ENCODE results near the gene TSNAXIP1.
"Not testable (repeated sequence)": the region's sequence is repeated elsewhere in the genome, so short reads cannot be mapped to it uniquely, and the experiment has no call there.

Gene TSNAXIP1

DNA sequence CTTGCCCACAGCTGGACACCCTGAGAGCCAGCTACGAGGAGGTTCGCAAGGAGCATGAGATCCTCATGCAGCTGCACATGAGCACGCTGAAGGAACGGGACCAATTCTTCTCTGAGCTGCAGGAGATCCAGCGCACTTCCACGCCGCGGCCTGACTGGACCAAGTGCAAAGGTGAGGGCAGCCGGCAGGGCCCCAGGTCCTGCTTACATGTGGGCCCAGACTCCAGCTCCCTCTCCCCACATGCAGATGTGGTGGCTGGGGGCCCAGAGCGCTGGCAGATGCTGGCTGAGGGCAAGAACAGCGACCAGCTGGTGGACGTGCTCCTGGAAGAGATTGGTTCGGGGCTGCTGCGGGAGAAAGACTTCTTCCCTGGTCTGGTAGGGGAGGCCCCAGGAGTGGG, 19.2 kb downstream of the TSNAXIP1 start:
- DNase-seq (ENCODE audit: low spot score in 2 of 2) (no peak), ATAC-seq (replicated peaks; ENCODE audit: extremely low read depth, poor library complexity, severe bottlenecking) (no peak)
- Mint-ChIP-seq H3K36me3 (ENCODE audit: insufficient read depth) (peaks cover 3% of the 10 kb centered on the region), H3K27ac (ENCODE audit: low read depth) (no peak overlapping the region), H3K9me3 (no peaks in the 10 kb centered on the region), H3K4me1 (no peaks in the 10 kb centered on the region), H3K27me3 (no peaks in the 10 kb centered on the region), H3K4me3 (no peak overlapping the region)

GRCh38 chr16:67828651-67829050, 22.0 kb downstream of the TSNAXIP1 start:
- Mint-ChIP-seq H3K27me3 (no peaks in the 10 kb centered on the region), H3K9me3 (no peaks in the 10 kb centered on the region), H3K36me3 (ENCODE audit: insufficient read depth) (peaks cover 8% of the 10 kb centered on the region), H3K4me1 (peaks cover 16% of the 10 kb centered on the region), H3K27ac (ENCODE audit: low read depth) (no peak overlapping the region), H3K4me3 (no peak overlapping the region)
- DNase-seq (ENCODE audit: low spot score in 2 of 2) (no peak), ATAC-seq (replicated peaks; ENCODE audit: extremely low read depth, poor library complexity, severe bottlenecking) (no peak)

GRCh38 chr16:67833030-67833414, 26.3 kb downstream of the TSNAXIP1 start:
- Mint-ChIP-seq H3K36me3 (ENCODE audit: insufficient read depth) (peaks cover 11% of the 10 kb centered on the region), H3K4me1 (peaks cover 19% of the 10 kb centered on the region), H3K27ac (ENCODE audit: low read depth) (peak overlapping the region; percentile 83), H3K4me3 (peak overlapping the region; percentile 97), H3K9me3 (no peaks in the 10 kb centered on the region), H3K27me3 (no peaks in the 10 kb centered on the region)
- no peak for ATAC-seq (replicated peaks; ENCODE audit: extremely low read depth, poor library complexity, severe bottlenecking)
- DNase-seq (ENCODE audit: low spot score in 2 of 2): no peak

- Mint-ChIP-seq H3K27me3 (no peaks in the 10 kb centered on the region), H3K9me3 (no peaks in the 10 kb centered on the region), H3K36me3 (ENCODE audit: insufficient read depth) (peaks cover 10% of the 10 kb centered on the region), H3K4me1 (peaks cover 19% of the 10 kb centered on the region), H3K4me3 (peak overlapping the region; percentile 97), H3K27ac (ENCODE audit: low read depth) (peak overlapping the region; percentile 83)
- peak; percentile 98 for ATAC-seq (replicated peaks; ENCODE audit: extremely low read depth, poor library complexity, severe bottlenecking)
- peak; percentile 91 to 97 for DNase-seq (ENCODE audit: low spot score in 2 of 2)
These were observed 26.9 kb downstream of the TSNAXIP1 start for GRCh38 chr16:67833415-67834241.

GRCh38 chr16:67834242-67834614, 27.5 kb downstream of the TSNAXIP1 start:
- H3K36me3 Mint-ChIP-seq (ENCODE audit: insufficient read depth): peaks cover 10% of the 10 kb centered on the region
- H3K27me3 Mint-ChIP-seq: no peaks in the 10 kb centered on the region
- no peak for DNase-seq (ENCODE audit: low spot score in 2 of 2)
- H3K9me3 Mint-ChIP-seq: no peaks in the 10 kb centered on the region
- no peak for ATAC-seq (replicated peaks; ENCODE audit: extremely low read depth, poor library complexity, severe bottlenecking)
- H3K4me1 Mint-ChIP-seq: peaks cover 19% of the 10 kb centered on the region
- H3K4me3 Mint-ChIP-seq: peak overlapping the region; percentile 97
- H3K27ac Mint-ChIP-seq (ENCODE audit: low read depth): peak overlapping the region; percentile 83

DNA sequence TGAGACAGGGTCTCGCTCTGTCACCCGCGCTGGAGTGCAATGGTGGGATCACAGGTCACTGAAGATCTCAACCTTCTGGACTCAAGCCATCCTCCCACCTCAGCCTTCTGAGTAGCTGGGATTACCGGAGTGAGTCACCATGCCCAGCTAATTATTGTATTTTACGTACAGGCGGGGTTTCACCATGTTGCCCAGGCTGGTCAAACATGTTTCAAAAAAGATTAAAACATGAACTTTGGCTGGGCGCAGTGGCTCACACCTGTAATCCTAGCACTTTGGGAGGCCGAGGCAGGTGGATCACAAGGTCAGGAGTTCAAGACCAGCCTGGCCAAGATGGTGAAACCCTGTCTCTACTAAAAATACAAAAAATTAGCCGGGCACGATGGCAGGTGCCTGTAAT, 30.5 kb downstream of the TSNAXIP1 start:
- H3K9me3 Mint-ChIP-seq; H3K36me3 Mint-ChIP-seq (ENCODE audit: insufficient read depth); H3K27ac Mint-ChIP-seq (ENCODE audit: low read depth); ATAC-seq (replicated peaks; ENCODE audit: extremely low read depth, poor library complexity, severe bottlenecking); DNase-seq (ENCODE audit: low spot score in 2 of 2); H3K27me3 Mint-ChIP-seq; H3K4me3 Mint-ChIP-seq: not testable (repeated sequence)
- H3K4me1 Mint-ChIP-seq: peaks cover 17% of the 10 kb centered on the region

DNA sequence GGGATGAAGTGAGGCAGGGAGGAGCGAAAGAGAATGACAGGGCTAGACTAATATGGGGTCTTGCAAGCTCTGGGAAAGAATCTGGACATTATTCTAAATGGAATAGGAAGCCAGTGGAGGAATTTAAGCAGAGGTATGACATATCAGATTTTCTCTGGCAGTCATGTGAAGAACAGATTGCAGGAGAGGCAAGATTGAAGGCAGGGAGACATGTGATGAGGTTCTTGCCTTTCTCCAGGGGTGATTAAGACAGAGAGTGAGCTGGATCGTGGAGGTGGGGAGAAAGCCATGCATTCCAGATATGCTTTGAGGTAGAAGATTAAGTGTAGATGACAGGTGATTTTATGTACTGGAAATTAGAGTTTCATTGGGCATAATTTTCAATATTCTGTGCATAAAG, 31.1 kb downstream of the TSNAXIP1 start:
- Mint-ChIP-seq H3K9me3 (no peaks in the 10 kb centered on the region), H3K27ac (ENCODE audit: low read depth) (no peak overlapping the region), H3K27me3 (no peaks in the 10 kb centered on the region), H3K4me1 (peaks cover 13% of the 10 kb centered on the region), H3K36me3 (ENCODE audit: insufficient read depth) (peaks cover 12% of the 10 kb centered on the region), H3K4me3 (no peak overlapping the region)
- DNase-seq (ENCODE audit: low spot score in 2 of 2): no peak
- ATAC-seq (replicated peaks; ENCODE audit: extremely low read depth, poor library complexity, severe bottlenecking): no peak

- Mint-ChIP-seq H3K4me3 (peak overlapping the region; percentile 86), H3K27ac (ENCODE audit: low read depth) (peak overlapping the region; percentile 90), H3K36me3 (ENCODE audit: insufficient read depth) (peaks cover 12% of the 10 kb centered on the region), H3K4me1 (peaks cover 27% of the 10 kb centered on the region), H3K9me3 (no peaks in the 10 kb centered on the region), H3K27me3 (no peaks in the 10 kb centered on the region)
- no peak for ATAC-seq (replicated peaks; ENCODE audit: extremely low read depth, poor library complexity, severe bottlenecking)
- no peak for DNase-seq (ENCODE audit: low spot score in 2 of 2)
These were observed 34.6 kb downstream of the TSNAXIP1 start for GRCh38 chr16:67841198-67841815.

DNA sequence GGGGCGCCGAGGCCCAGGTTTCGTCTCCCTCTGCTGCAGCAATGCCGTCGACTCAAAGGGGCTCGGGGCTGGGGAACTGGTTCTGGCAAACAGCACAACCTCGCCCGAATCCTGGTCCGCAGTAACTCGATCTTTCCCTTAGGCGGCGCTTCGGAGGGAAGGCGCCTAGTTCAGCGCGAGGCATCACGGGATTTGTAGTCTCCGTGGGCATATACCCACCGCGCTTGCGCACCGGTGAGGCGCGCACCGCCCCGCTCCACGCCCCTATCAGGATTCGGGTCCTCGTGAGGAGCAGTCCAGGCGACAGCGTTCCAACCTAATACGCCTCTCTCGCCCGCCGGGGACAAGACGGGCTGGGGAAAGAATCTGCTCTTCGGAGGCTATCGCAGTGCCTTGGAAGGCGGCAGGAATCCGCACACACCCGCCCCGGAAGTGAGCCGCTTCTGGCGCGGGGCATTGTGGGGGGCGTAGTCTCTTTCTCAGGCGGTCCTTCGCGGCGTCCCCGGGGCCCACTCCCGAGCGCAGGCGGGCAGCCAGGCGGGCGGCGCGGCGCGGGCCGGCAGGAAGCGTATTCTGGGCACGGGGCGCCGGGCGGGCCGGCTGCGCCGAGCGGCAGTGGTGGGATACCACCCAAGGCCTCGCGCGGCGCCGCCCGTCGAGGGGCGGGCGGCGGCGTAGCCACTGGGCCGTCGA, 35.3 kb downstream of the TSNAXIP1 start, which contains the start of gene THAP11:
TSS of gene THAP11 (plus strand) at position 505 of the 693 bp plus-strand sequence. CDS start 235 bp downstream, outside the sequence.
- DNase-seq (ENCODE audit: low spot score in 2 of 2): peak; percentile 93 to 96
- H3K27ac Mint-ChIP-seq (ENCODE audit: low read depth): peak within 1 kb of the TSS; percentile 90
- no peaks in the 10 kb centered on the region for H3K27me3 Mint-ChIP-seq
- H3K4me3 Mint-ChIP-seq: peak within 1 kb of the TSS; percentile 86
- H3K4me1 Mint-ChIP-seq: peaks cover 27% of the 10 kb centered on the region
- peaks cover 12% of the 10 kb centered on the region for H3K36me3 Mint-ChIP-seq (ENCODE audit: insufficient read depth)
- ATAC-seq (replicated peaks; ENCODE audit: extremely low read depth, poor library complexity, severe bottlenecking): peak; percentile 58
- no peaks in the 10 kb centered on the region for H3K9me3 Mint-ChIP-seq

GRCh38 chr16:67842509-67843342, 36.0 kb downstream of the TSNAXIP1 start:
- no peaks in the 10 kb centered on the region for H3K27me3 Mint-ChIP-seq
- peak overlapping the region; percentile 90 for H3K27ac Mint-ChIP-seq (ENCODE audit: low read depth)
- DNase-seq (ENCODE audit: low spot score in 2 of 2) (peak; percentile 47 to 53), ATAC-seq (replicated peaks; ENCODE audit: extremely low read depth, poor library complexity, severe bottlenecking) (peak; percentile 29)
- peaks cover 12% of the 10 kb centered on the region for H3K36me3 Mint-ChIP-seq (ENCODE audit: insufficient read depth)
- H3K9me3 Mint-ChIP-seq: no peaks in the 10 kb centered on the region
- peak overlapping the region; percentile 86 for H3K4me3 Mint-ChIP-seq
- peaks cover 32% of the 10 kb centered on the region for H3K4me1 Mint-ChIP-seq

- H3K27me3 Mint-ChIP-seq: no peaks in the 10 kb centered on the region
These were observed 36.7 kb downstream of the TSNAXIP1 start for GRCh38 chr16:67843343-67843765.

GRCh38 chr16:67844497-67844896, 37.8 kb downstream of the TSNAXIP1 start:
- DNase-seq (ENCODE audit: low spot score in 2 of 2) (no peak), ATAC-seq (replicated peaks; ENCODE audit: extremely low read depth, poor library complexity, severe bottlenecking) (no peak)
- H3K4me3 Mint-ChIP-seq: peak overlapping the region; percentile 86
- H3K9me3 Mint-ChIP-seq: no peaks in the 10 kb centered on the region
- no peaks in the 10 kb centered on the region for H3K27me3 Mint-ChIP-seq
- H3K4me1 Mint-ChIP-seq: peaks cover 36% of the 10 kb centered on the region
- H3K36me3 Mint-ChIP-seq (ENCODE audit: insufficient read depth): peaks cover 12% of the 10 kb centered on the region
- H3K27ac Mint-ChIP-seq (ENCODE audit: low read depth): no peak overlapping the region

More at GRCh38 chr16:67843343-67843765, 36.7 kb downstream of the TSNAXIP1 start:
- no peaks in the 10 kb centered on the region for H3K9me3 Mint-ChIP-seq
- no peak for ATAC-seq (replicated peaks; ENCODE audit: extremely low read depth, poor library complexity, severe bottlenecking)
- DNase-seq (ENCODE audit: low spot score in 2 of 2): no peak
- H3K4me3 Mint-ChIP-seq: peak overlapping the region; percentile 86
- H3K36me3 Mint-ChIP-seq (ENCODE audit: insufficient read depth): peaks cover 12% of the 10 kb centered on the region
- peaks cover 36% of the 10 kb centered on the region for H3K4me1 Mint-ChIP-seq
- peak overlapping the region; percentile 90 for H3K27ac Mint-ChIP-seq (ENCODE audit: low read depth)
